ENCODE measurements around the gene ABHD5. TPM values are rescaled to one million over a fixed set of nuclear protein-coding genes. Genes with fewer than 3 reads are reported as not detected.

The ABHD5 gene
- total RNA-seq, 4 donors from 2014 or later, result 2.8 to 21.3 (median 12.2) TPM

DNA sequence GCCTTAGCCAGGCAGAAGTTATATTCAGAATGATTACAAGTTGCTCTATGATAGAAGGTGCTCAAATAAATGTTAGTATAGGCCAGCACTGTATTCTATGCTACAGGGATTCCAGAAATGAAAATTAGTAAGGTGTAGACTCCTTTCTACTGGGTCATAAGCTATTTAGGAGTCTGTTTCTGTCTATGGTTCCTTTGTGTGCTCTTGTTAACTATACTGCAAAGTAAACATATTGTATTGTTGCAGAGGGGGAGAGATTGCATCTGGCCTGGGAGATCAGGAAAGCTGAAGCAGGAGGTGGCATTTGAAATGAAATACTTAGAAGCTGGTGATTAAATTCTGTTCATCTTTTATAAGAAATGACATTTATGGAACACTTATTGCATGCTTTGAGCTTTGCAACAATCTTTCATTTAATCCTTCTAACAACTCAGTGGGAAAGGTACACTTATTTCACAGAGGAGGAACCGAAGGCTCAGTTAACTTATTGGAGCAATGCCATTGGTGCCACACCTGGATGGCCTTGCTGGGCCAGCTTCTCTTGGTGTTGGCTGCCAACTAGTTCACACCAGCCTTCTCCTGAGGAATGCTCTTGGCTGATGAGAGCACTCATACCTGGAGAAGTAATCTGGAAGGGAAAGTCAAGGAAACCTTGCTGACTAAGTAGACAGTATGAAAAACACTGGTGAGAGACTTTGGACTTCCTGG is 39.1 kb downstream of the ABHD5 start:
- no peak for TF ChIP-seq POLR2A (IDR thresholded peaks at IDR 0.05)
- TF ChIP-seq, protein P1, sequence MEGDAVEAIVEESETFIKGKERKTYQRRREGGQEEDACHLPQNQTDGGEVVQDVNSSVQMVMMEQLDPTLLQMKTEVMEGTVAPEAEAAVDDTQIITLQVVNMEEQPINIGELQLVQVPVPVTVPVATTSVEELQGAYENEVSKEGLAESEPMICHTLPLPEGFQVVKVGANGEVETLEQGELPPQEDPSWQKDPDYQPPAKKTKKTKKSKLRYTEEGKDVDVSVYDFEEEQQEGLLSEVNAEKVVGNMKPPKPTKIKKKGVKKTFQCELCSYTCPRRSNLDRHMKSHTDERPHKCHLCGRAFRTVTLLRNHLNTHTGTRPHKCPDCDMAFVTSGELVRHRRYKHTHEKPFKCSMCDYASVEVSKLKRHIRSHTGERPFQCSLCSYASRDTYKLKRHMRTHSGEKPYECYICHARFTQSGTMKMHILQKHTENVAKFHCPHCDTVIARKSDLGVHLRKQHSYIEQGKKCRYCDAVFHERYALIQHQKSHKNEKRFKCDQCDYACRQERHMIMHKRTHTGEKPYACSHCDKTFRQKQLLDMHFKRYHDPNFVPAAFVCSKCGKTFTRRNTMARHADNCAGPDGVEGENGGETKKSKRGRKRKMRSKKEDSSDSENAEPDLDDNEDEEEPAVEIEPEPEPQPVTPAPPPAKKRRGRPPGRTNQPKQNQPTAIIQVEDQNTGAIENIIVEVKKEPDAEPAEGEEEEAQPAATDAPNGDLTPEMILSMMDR (IDR thresholded peaks at IDR 0.05), result no peak
- no peaks in the 10 kb centered on the region for H3K4me1 ChIP-seq
- H3K4me3 ChIP-seq, result no peak overlapping the region
- no peak for DNase-seq
- intact Hi-C loops (cut with DNase I; ENCODE audit: low total_unique reads), result no loop called here
- H3K27ac ChIP-seq, result no peak overlapping the region
- H3K9me3 ChIP-seq, result no peaks in the 10 kb centered on the region
- H3K36me3 ChIP-seq, result no peaks in the 10 kb centered on the region
- H3K27me3 ChIP-seq, result no peaks in the 10 kb centered on the region

DNA sequence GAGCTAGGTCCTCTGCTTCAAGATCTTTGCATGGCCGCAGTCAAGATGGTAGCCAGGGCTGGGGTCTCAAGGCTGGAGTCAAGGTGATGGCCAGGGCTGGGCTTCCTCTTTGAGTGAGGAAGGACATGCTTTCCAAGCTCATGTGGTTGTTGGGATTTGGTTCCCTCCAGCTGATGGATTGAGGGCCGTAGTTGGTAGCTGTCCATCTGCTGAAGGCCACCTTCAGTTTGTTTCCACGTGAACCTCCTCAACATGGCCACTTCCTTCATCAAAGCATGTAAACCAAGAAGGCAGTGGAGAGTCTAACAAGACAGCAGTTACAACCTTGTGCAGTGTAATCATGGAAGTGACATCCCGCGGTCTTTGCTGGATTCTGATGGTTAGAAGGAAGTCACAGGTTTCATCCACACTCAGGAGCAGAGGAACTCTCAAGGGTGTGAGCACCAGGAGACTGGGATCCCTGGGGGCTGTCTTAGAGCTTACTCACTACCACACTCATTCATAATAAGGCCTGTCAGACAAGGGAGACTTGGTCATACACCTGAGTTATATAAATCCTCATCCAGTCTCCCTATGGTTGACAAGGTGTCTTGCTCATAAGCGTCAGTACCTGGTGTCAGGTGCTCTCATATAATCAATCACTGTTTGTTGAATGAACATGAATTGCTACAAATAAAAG is 42.1 kb downstream of the ABHD5 start:
- Histone ChIP-seq H3K36me3 (no peaks in the 10 kb centered on the region), H3K27ac (no peak overlapping the region), H3K4me3 (no peak overlapping the region), H3K4me1 (no peaks in the 10 kb centered on the region), H3K27me3 (no peaks in the 10 kb centered on the region), H3K9me3 (no peaks in the 10 kb centered on the region)
- no peak for DNase-seq
- TF ChIP-seq, protein P1 (IDR thresholded peaks at IDR 0.05), result no peak
- no peak for TF ChIP-seq POLR2A (IDR thresholded peaks at IDR 0.05)
- intact Hi-C loops (cut with DNase I; ENCODE audit: low total_unique reads), result no loop called here

DNA sequence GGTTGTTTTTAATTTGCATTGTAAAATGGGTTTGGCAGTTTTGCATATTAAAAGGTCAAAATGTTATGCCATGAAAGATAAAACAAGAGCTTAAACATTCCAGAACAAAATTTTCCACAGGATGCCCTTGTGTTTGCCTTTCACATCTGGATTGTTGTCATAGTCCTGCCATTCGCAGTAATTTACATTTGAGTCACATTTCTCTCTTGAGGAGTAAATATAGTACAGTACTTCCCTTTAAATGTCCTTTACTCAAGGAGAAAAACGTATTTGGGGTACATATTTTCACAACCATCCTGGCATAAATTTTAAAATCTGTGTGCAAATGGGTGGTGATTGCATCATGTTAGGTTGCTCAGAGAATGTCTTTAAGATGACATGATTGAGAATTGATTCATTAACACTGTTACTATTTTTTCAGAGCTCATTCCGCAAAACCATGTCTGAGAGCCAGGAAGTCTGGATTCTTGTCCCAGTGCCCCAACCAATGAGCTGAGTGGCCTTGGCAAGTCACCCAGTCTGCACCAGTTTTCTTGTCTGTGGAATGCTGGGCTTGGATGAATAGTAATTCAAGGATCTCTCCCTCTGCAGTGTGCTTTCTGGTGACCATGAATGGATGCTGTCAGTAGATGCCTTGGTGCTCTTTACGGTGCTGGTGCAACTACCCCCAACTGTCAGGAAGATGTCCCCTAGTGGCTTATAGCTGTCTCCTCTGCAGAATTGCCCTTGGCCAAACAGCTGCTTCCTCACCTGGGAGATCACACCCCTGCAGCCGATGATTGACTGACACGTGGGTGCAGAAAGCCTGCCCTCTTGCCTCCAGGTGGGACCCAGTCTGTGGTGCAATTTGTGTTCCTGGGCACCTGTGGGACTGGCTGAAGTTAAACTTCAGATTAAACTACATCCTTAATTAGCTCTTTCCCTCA is 43.0 kb downstream of the ABHD5 start:
- Histone ChIP-seq H3K9me3 (no peaks in the 10 kb centered on the region), H3K4me1 (no peaks in the 10 kb centered on the region), H3K4me3 (no peak overlapping the region), H3K27me3 (no peaks in the 10 kb centered on the region), H3K27ac (no peak overlapping the region), H3K36me3 (no peaks in the 10 kb centered on the region)
- TF ChIP-seq POLR2A (IDR thresholded peaks at IDR 0.05), result no peak
- TF ChIP-seq, protein P1 (IDR thresholded peaks at IDR 0.05), result no peak
- intact Hi-C loops (cut with DNase I; ENCODE audit: low total_unique reads), result no loop called here
- no peak for DNase-seq

DNA sequence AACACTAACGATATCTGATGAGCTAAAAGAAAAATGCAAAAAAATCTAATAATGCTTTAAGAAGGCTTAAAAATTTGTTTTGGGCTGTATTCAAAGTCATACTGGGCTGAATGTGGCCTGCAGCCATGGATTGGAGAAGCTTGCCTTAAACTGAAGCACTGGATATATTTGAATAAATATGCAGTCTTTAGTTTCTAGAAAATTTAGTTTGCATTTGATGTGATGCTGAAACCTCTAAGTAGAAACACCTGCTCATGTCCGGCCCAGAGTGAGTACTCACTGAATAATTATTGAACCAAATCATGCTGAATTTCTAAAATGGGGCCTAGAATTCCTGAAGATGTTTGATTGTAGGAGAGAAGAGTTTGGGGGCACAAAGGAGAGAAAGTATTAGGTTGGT is 43.9 kb downstream of the ABHD5 start:
- Histone ChIP-seq H3K27ac (no peak overlapping the region), H3K4me1 (no peaks in the 10 kb centered on the region), H3K27me3 (no peaks in the 10 kb centered on the region), H3K36me3 (no peaks in the 10 kb centered on the region), H3K9me3 (no peaks in the 10 kb centered on the region), H3K4me3 (no peak overlapping the region)
- TF ChIP-seq, protein P1 (IDR thresholded peaks at IDR 0.05), result no peak
- TF ChIP-seq POLR2A (IDR thresholded peaks at IDR 0.05), result no peak
- DNase-seq, result no peak
- intact Hi-C loops (cut with DNase I; ENCODE audit: low total_unique reads), result no loop called here

Data from uterus (tissue), 4 donors.